ENCODE results near the gene STARD10. TPM values are rescaled to one million over a fixed set of nuclear protein-coding genes. Genes with fewer than 3 reads are reported as not detected.

STARD10 gene
- total and polyA plus RNA-seq, 9 of the 15 experiments (the other 6 are each of a cell fraction or from before 2014, with no cell fraction given), result 0.15 to 52.9 (median 32.3) TPM

DNA sequence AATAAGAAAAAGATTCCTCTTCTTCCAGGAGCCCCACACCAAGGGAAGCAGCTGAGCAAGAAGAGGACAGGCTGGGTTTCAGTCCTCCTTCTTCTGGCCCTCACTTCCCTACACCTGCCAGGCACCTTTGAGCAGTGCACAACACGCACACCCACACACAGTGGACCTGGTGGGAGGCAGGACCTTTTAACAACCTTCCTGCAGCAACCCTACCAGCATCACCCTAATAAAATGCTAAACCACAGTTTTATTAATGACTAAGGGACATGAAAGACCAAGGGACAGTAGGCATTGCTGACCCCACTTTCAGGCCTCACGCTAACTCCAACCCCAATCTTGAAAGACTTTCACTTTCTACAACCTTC lies 53.8 kb downstream of the STARD10 start:
- no peaks in the 10 kb centered on the region for H3K27me3 ChIP-seq (ENCODE audit: control insufficient read depth in 2 of 2, insufficient read depth in 2 of 2, low read length in 2 of 2)
- ATAC-seq, result no peak
- H3K79me2 ChIP-seq (ENCODE audit: control insufficient read depth, insufficient read depth, low read length), result peaks cover 98% of the 10 kb centered on the region
- peaks cover 32% of the 10 kb centered on the region; the same call in 2 of the 3 replicates for H3K36me3 ChIP-seq (ENCODE audit: control insufficient read depth, insufficient read depth, low read length)
- no peak for FAIRE-seq
- POLR2A ChIA-PET, result interaction anchor here (0.5 to 1.1 kb wide), 2 partner anchors 36 to 144 kb away, joined by 3 read pairs; no protein-coding TSS in a partner anchor
- WGBS (ENCODE audit: insufficient coverage, low coverage, missing lambda C conversion rate), result 100% methylated on average over 2 of the region's 2 CpGs
- H3K27ac ChIP-seq (ENCODE audit: extremely low read depth, low read depth, low read length), result 0 out of 3 replicates have a peak overlapping the region, but pooled peaks have one; percentile 21
- no peak overlapping the region for H3K4me3 ChIP-seq
- H4K20me1 ChIP-seq (replicated peaks; ENCODE audit: control insufficient read depth, insufficient read depth, low read length), result peaks cover 3% of the 10 kb centered on the region; the same call in 1 of the 2 replicates
- in situ Hi-C loops (cut with MboI), result no loop called here
- H3K4me2 ChIP-seq (ENCODE audit: insufficient read depth, low read length), result no peak overlapping the region
- H3K9me1 ChIP-seq (ENCODE audit: control insufficient read depth, insufficient read depth, low read length), result peaks cover 17% of the 10 kb centered on the region
- intact Hi-C loops (cut with micrococcal nuclease), result loop anchor here (5.0 kb wide), 1 partner anchor 37 kb away; no protein-coding TSS in a partner anchor
- CTCF ChIA-PET (ENCODE audit: low intra/inter-chr PET ratio), result no interaction called here
- peak overlapping the region in 1 of 2 experiments; percentile 31; a peak in 1 of 4 replicates for H3K9ac ChIP-seq (ENCODE audit: insufficient read depth in 1 of 2, low read depth in 2 of 2, low read length in 2 of 2)
- H3K4me1 ChIP-seq (replicated peaks in 1 of 2; ENCODE audit: control insufficient read depth in 2 of 2, insufficient read depth in 2 of 2, low read length in 2 of 2), result peaks cover 90 to 95% of the 10 kb centered on the region in 2 experiments
- no peak overlapping the region for H2AFZ ChIP-seq (ENCODE audit: low read depth, low read length)
- DNase-seq (ENCODE audit: extremely low read depth in 1 of 4, low spot score in 3 of 4), result no peak
- no TSS peak for BruUV-seq (replicated peaks)
- no peaks in the 10 kb centered on the region for H3K9me3 ChIP-seq (replicated peaks; ENCODE audit: control insufficient read depth, insufficient read depth, low read depth, low read length)
- no peak for TF ChIP-seq CXXC5 (CRISPR knock-in tag; IDR thresholded peaks at IDR 0.05)
- TF ChIP-seq ZNF699 (CRISPR knock-in tag; IDR thresholded peaks at IDR 0.05; ENCODE audit: insufficient replicate concordance), result no peak
- TF ChIP-seq FOXK2 (conservative IDR thresholded peaks at IDR 0.05 in 1 of 2, IDR thresholded peaks at IDR 0.05 in 1 of 2; ENCODE audit: low read depth in 2 of 2), result no peak
- no peak for TF ChIP-seq BCL6 (CRISPR knock-in tag; IDR thresholded peaks at IDR 0.05)
- TF ChIP-seq KLF6 (CRISPR knock-in tag; IDR thresholded peaks at IDR 0.05; ENCODE audit: borderline replicate concordance), result no peak
- TF ChIP-seq, protein P1, sequence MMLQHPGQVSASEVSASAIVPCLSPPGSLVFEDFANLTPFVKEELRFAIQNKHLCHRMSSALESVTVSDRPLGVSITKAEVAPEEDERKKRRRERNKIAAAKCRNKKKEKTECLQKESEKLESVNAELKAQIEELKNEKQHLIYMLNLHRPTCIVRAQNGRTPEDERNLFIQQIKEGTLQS (IDR thresholded peaks at IDR 0.05), result no peak
- TF ChIP-seq, protein P1 (CRISPR knock-in tag; conservative IDR thresholded peaks at IDR 0.05), result no peak
- TF ChIP-seq, protein P2, sequence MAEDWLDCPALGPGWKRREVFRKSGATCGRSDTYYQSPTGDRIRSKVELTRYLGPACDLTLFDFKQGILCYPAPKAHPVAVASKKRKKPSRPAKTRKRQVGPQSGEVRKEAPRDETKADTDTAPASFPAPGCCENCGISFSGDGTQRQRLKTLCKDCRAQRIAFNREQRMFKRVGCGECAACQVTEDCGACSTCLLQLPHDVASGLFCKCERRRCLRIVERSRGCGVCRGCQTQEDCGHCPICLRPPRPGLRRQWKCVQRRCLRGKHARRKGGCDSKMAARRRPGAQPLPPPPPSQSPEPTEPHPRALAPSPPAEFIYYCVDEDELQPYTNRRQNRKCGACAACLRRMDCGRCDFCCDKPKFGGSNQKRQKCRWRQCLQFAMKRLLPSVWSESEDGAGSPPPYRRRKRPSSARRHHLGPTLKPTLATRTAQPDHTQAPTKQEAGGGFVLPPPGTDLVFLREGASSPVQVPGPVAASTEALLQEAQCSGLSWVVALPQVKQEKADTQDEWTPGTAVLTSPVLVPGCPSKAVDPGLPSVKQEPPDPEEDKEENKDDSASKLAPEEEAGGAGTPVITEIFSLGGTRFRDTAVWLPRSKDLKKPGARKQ (CRISPR knock-in tag; IDR thresholded peaks at IDR 0.05), result no peak
- TF ChIP-seq, protein P3, sequence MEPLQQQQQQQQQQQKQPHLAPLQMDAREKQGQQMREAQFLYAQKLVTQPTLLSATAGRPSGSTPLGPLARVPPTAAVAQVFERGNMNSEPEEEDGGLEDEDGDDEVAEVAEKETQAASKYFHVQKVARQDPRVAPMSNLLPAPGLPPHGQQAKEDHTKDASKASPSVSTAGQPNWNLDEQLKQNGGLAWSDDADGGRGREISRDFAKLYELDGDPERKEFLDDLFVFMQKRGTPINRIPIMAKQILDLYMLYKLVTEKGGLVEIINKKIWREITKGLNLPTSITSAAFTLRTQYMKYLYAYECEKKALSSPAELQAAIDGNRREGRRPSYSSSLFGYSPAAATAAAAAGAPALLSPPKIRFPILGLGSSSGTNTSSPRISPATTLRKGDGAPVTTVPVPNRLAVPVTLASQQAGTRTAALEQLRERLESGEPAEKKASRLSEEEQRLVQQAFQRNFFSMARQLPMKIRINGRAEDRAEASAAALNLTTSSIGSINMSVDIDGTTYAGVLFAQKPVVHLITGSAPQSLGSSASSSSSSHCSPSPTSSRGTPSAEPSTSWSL (CRISPR knock-in tag; IDR thresholded peaks at IDR 0.05; ENCODE audit: borderline replicate concordance), result no peak
- no peak for TF ChIP-seq ZFP1 (CRISPR knock-in tag; IDR thresholded peaks at IDR 0.05)
- no peak for TF ChIP-seq ZNF174 (CRISPR knock-in tag; IDR thresholded peaks at IDR 0.05)
- TF ChIP-seq, protein P4, sequence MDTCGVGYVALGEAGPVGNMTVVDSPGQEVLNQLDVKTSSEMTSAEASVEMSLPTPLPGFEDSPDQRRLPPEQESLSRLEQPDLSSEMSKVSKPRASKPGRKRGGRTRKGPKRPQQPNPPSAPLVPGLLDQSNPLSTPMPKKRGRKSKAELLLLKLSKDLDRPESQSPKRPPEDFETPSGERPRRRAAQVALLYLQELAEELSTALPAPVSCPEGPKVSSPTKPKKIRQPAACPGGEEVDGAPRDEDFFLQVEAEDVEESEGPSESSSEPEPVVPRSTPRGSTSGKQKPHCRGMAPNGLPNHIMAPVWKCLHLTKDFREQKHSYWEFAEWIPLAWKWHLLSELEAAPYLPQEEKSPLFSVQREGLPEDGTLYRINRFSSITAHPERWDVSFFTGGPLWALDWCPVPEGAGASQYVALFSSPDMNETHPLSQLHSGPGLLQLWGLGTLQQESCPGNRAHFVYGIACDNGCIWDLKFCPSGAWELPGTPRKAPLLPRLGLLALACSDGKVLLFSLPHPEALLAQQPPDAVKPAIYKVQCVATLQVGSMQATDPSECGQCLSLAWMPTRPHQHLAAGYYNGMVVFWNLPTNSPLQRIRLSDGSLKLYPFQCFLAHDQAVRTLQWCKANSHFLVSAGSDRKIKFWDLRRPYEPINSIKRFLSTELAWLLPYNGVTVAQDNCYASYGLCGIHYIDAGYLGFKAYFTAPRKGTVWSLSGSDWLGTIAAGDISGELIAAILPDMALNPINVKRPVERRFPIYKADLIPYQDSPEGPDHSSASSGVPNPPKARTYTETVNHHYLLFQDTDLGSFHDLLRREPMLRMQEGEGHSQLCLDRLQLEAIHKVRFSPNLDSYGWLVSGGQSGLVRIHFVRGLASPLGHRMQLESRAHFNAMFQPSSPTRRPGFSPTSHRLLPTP (IDR thresholded peaks at IDR 0.05; ENCODE audit: borderline replicate concordance, extremely low read depth, insufficient read length), result no peak
- no peak for TF ChIP-seq TRIM28 (IDR thresholded peaks at IDR 0.05)

Data from K562 (cell line).